Peyer's patch (tissue), 4 donors: ENCODE measurements around the gene ZNF724.

Experiments used
- POLR2A ChIP-seq, 2 donors: fragments of 450-650 bp; IDR thresholded peaks; one replicate each; pipeline ENCODE4 v1.5.1; 2017; ENCODE audit warnings: antibody characterized with exemption in 2 of 2, mild to moderate bottlenecking in 2 of 2, moderate library complexity in 2 of 2
- TF ChIP-seq, protein P1 (sequence below), 6 experiments: fragments of 450-650 bp in 4 of 6; fragments of 200-600 bp in 2 of 6; sonication (generic) in 1 of 6; IDR thresholded peaks; one replicate each; pipeline ENCODE4 v1.5.1; 2017 to 2019; ENCODE audit warnings: antibody characterized with exemption in 6 of 6, mild to moderate bottlenecking in 3 of 6, moderate library complexity in 1 of 6

DNA sequence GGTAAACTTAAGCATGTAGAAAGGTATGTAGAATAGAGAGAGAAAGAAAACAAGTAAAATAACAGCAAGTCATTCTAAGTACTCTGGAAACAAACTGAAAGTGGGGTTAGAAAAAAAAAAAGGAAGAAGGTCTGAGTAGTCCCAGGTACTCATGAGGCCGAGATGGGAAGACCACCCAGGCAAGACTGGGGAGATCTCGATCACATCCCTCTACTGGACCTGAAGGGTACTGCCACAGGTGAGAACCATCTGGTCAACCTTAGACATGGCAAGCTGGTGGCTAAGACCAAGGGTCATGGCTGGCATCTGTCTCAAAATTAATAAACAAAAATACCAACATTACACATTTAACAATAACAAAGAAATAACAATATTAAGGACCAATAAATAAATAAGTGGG lies 36.3 kb upstream of the ZNF724 start:
- TF ChIP-seq, protein P1, sequence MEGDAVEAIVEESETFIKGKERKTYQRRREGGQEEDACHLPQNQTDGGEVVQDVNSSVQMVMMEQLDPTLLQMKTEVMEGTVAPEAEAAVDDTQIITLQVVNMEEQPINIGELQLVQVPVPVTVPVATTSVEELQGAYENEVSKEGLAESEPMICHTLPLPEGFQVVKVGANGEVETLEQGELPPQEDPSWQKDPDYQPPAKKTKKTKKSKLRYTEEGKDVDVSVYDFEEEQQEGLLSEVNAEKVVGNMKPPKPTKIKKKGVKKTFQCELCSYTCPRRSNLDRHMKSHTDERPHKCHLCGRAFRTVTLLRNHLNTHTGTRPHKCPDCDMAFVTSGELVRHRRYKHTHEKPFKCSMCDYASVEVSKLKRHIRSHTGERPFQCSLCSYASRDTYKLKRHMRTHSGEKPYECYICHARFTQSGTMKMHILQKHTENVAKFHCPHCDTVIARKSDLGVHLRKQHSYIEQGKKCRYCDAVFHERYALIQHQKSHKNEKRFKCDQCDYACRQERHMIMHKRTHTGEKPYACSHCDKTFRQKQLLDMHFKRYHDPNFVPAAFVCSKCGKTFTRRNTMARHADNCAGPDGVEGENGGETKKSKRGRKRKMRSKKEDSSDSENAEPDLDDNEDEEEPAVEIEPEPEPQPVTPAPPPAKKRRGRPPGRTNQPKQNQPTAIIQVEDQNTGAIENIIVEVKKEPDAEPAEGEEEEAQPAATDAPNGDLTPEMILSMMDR (IDR thresholded peaks at IDR 0.05) = no peak
- TF ChIP-seq POLR2A (IDR thresholded peaks at IDR 0.05) = no peak
